Transverse colon (tissue), 4 donors: ENCODE data around the gene HIGD1A. TPM values are rescaled to one million over a fixed set of nuclear protein-coding genes. Genes with fewer than 3 reads are reported as not detected.

Experiments used
- DNase-seq: peaks from one replicate; pipeline ENCODE4 v3.0.0-alpha.2; 2019
- H3K27ac ChIP-seq, 4 donors: fragments of 200-600 bp; sonication (generic); 2 replicates each; pipeline ENCODE4 v1.5.1; 2016 to 2018; ENCODE audit warnings: inconsistent platforms in 4 of 4
- H3K27me3 ChIP-seq: fragments of 200-600 bp; sonication (generic); 2 replicates; pipeline ENCODE4 v1.5.1; 2017; ENCODE audit warnings: inconsistent platforms
- H3K36me3 ChIP-seq, 4 donors: fragments of 200-600 bp; sonication (generic); 2 replicates each; pipeline ENCODE4 v1.5.1; 2017 to 2019; ENCODE audit warnings: inconsistent platforms in 4 of 4
- H3K4me1 ChIP-seq, 4 donors: fragments of 200-600 bp; sonication (generic); 2 replicates each; pipeline ENCODE4 v1.5.1; 2017 to 2020; ENCODE audit warnings: inconsistent platforms in 4 of 4
- H3K4me3 ChIP-seq, 4 donors: fragments of 200-600 bp; sonication (generic); 1 replicate in 1 of 4; 2 replicates in 3 of 4; pipeline versions ENCODE4 v1.5.1 to v1.6.1; 2017 to 2019; ENCODE audit warnings: inconsistent platforms in 4 of 4
- H3K9me3 ChIP-seq, 2 donors: fragments of 200-600 bp; sonication (generic); 2 replicates each; pipeline ENCODE4 v1.5.1; 2017 to 2019; ENCODE audit warnings: inconsistent platforms in 2 of 2
- EP300 ChIP-seq: sonication (generic); formaldehyde crosslinking; IDR thresholded peaks from one replicate; pipeline ENCODE4 v1.6.1; 2017; ENCODE audit warnings: antibody characterized with exemption, low read depth
- POLR2A ChIP-seq: fragments of 450-650 bp; IDR thresholded peaks from one replicate; pipeline ENCODE4 v1.6.1; 2016; ENCODE audit warnings: antibody characterized with exemption, mild to moderate bottlenecking, moderate library complexity
- POLR2AphosphoS5 ChIP-seq, 3 donors: sonication (generic); formaldehyde crosslinking; IDR thresholded peaks; one replicate each; pipeline ENCODE4 v1.6.1; 2016; ENCODE audit warnings: antibody characterized with exemption in 3 of 3
- WGBS, 2 donors: methylation state at CpG; one replicate each; pipeline ENCODE4 v1.1.5; 2018; ENCODE audit warnings: low coverage in 1 of 2; 5-methylcytosine and 5-hydroxymethylcytosine counted together
- in situ Hi-C, 4 donors: fragments of 200-750 bp; cut with MboI; loops; one replicate each; pipeline versions ENCODE4 v1.15.0 to v1.15.1; 2017; ENCODE audit warnings: low sequenced_read_pairs in 3 of 4, low pct_ligation_motif_present in 1 of 4, low pct_unique_long_range_greater_than_20kb in 1 of 4
- intact Hi-C: fragments of 100-400 bp; cut with DNase I; formaldehyde crosslinking; loops from one replicate; pipeline ENCODE4 v1.15.1; 2023; ENCODE audit warnings: low total_unique reads
- total RNA-seq, 4 donors: library from RNA; depleted of rRNA; stranded (reverse); fragments of >200 nt; gene quantifications; one replicate each; pipeline ENCODE4 v1.1.0, GENCODE V29; 2016
- TF ChIP-seq, protein P1 (sequence below), 5 experiments: fragments of 200-600 bp in 3 of 5; fragments of 450-650 bp in 2 of 5; sonication (generic) in 3 of 5; IDR thresholded peaks; 1 replicate in 2 of 5; 2 replicates in 3 of 5; pipeline ENCODE4 v1.5.1; 2016 to 2017; ENCODE audit warnings: antibody characterized with exemption in 5 of 5, inconsistent platforms in 3 of 5, mild to moderate bottlenecking in 2 of 5, moderate library complexity in 1 of 5

HIGD1A gene
- 100 to 1,000 TPM in 3 of 4 donors, 10 to 100 TPM in 1; 41.4 to 518 (median 379) TPM for total RNA-seq

DNA sequence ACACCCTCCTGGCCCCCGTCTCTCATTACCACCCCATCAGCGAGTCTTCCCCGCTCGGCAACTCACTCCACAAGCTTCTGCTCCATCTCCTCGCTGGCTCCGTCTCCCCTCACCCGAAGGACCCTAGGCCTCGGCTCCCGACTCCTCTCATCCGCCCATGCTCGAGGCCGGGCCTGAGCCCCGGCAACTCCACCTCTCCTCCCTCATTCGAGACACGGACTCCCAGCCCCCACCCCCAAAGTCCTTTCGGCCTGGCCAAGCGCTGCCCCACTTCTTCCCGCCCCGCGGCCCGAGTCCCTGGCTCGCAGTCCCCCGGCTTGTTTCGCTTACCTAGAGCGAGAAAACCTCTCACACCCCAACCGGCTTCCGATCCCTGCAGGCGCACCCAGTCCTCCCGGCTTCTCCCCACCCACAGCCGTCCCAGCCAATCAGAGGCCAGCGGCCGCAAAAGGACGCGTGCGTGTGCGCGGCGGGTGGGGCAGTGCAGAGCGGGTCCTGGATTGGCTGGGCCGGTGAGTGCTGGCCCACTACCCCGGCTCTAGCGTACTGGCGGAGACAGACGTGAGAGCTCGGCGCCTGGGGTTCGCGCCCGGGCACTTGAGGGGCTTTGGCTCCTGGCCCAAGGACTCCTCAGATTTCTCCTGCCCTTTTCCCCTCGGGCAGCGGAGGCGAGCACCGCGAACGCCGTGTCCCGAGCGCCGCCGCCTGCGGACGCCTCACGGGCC is at the start of gene HIGD1A:
TSS of gene HIGD1A (minus strand) at position 385 of the 725 bp plus-strand sequence. CDS start 10,237 bp downstream, outside the sequence.
- peak within 1 kb of the TSS; percentile 98 to 99 (median 98) for H3K27ac ChIP-seq
- WGBS, 2 donors: 0 to 1% methylated on average over 5 to 46 of the region's 63 CpGs
- H3K36me3 ChIP-seq: no peaks in the 10 kb centered on the region
- peak; percentile 98 for DNase-seq
- H3K9me3 ChIP-seq: no peaks in the 10 kb centered on the region
- intact Hi-C loops (no loop called here), in situ Hi-C loops (no loop called here)
- peaks cover 15 to 46% (median 38%) of the 10 kb centered on the region in 4 donors for H3K4me1 ChIP-seq
- TF ChIP-seq POLR2AphosphoS5 (IDR thresholded peaks at IDR 0.05): peak; percentile 98 to 99 (median 99)
- TF ChIP-seq POLR2A: peak; percentile 100
- TF ChIP-seq, protein P1, sequence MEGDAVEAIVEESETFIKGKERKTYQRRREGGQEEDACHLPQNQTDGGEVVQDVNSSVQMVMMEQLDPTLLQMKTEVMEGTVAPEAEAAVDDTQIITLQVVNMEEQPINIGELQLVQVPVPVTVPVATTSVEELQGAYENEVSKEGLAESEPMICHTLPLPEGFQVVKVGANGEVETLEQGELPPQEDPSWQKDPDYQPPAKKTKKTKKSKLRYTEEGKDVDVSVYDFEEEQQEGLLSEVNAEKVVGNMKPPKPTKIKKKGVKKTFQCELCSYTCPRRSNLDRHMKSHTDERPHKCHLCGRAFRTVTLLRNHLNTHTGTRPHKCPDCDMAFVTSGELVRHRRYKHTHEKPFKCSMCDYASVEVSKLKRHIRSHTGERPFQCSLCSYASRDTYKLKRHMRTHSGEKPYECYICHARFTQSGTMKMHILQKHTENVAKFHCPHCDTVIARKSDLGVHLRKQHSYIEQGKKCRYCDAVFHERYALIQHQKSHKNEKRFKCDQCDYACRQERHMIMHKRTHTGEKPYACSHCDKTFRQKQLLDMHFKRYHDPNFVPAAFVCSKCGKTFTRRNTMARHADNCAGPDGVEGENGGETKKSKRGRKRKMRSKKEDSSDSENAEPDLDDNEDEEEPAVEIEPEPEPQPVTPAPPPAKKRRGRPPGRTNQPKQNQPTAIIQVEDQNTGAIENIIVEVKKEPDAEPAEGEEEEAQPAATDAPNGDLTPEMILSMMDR (IDR thresholded peaks at IDR 0.05): no peak
- no peaks in the 10 kb centered on the region for H3K27me3 ChIP-seq
- H3K4me3 ChIP-seq: peak within 1 kb of the TSS; percentile 80 to 83 (median 82)

DNA sequence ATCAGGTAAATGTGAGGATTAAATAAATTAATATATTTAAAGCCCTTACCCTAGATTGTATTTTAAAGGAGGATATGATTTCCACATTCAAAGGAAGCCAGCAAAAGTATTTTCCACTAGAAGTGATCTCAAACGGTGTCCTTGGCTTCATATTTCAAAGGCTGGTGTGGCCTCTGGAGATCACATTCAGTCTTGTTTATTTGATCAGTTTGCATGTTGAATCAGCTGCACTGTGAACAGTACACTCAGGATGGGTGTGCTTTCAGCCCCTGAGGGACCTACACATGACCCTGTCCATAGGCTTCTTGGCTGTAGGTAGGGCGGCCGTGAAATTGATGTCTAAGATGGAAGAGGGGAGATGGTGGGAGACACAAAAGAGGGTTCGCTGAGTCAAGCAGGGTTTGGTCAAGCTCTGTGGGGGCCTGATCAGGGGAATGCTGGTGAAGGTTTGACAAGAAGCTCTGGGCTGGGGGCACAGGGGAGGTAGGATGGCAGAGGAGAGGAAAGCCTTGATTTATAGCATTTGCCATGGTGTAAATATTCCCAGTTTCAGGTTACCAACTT is 49.5 kb upstream of the HIGD1A start:
- no peak for DNase-seq
- H3K4me3 ChIP-seq: no peak overlapping the region
- intact Hi-C loops (no loop called here), in situ Hi-C loops (no loop called here)
- no peak overlapping the region for H3K27ac ChIP-seq
- H3K36me3 ChIP-seq: no peaks in the 10 kb centered on the region
- TF ChIP-seq POLR2AphosphoS5 (IDR thresholded peaks at IDR 0.05) (no peak), EP300 (no peak), POLR2A (no peak)
- TF ChIP-seq, protein P1 (IDR thresholded peaks at IDR 0.05): no peak
- no peaks in the 10 kb centered on the region for H3K9me3 ChIP-seq
- WGBS, 2 donors: 84 to 87% methylated on average over 3 to 4 of the region's 4 CpGs
- H3K27me3 ChIP-seq: no peaks in the 10 kb centered on the region
- H3K4me1 ChIP-seq: no peaks in the 10 kb centered on the region

DNA sequence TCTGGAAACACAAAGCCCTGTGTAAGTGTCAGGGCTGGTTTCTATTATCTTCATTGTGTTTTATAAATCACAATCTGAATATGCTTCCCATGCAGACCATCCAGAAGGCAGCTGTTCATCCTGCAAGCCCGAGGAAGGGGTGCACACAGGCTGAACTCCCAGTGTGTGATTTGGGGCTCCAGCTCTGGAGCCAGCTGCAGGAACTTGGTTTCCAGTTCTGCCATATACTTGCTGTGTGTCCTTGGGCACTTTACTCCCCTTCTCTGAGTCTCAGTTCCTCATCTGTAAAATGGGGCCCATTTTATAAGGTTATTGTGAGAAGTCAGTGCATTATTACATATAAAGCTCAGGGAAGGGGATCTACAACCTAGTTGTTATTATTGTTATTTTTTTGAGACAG is 48.8 kb upstream of the HIGD1A start:
- in situ Hi-C loops: no loop called here
- no peak for DNase-seq
- WGBS, 2 donors: 82% methylated on average over 1 of the region's 1 CpG; no CpG with 5 or more reads in 1 of the 2 donors
- H3K27me3 ChIP-seq: no peaks in the 10 kb centered on the region
- no peaks in the 10 kb centered on the region for H3K36me3 ChIP-seq
- TF ChIP-seq, protein P1 (IDR thresholded peaks at IDR 0.05): no peak
- TF ChIP-seq POLR2AphosphoS5 (IDR thresholded peaks at IDR 0.05) (no peak), EP300 (no peak), POLR2A (no peak)
- intact Hi-C loops: no loop called here
- no peak overlapping the region for H3K4me3 ChIP-seq
- H3K9me3 ChIP-seq: no peaks in the 10 kb centered on the region
- no peak overlapping the region for H3K27ac ChIP-seq
- no peaks in the 10 kb centered on the region for H3K4me1 ChIP-seq

DNA sequence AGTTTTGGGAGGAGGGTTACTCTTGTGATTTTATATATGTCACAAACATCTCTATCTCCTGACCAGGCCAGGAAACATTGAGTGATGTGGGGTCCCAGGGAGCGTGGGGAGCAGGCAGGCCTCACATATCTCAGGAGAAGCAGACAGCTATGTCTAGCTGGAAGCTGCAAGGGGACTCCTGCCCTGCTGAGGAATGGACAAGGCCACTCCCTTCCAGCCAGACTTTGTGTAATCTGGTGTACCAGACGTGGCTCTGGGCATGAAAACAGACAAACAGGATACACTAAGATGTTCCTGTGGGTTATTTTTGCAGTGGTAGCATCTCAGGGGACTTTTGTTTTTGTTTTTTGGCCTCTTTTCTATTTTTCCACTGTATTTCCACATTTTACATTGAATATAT is 48.2 kb upstream of the HIGD1A start:
- no peaks in the 10 kb centered on the region for H3K36me3 ChIP-seq
- WGBS, 2 donors: 46% methylated on average over 2 of the region's 2 CpGs; no CpG with 5 or more reads in 1 of the 2 donors
- H3K4me3 ChIP-seq: no peak overlapping the region
- TF ChIP-seq, protein P1 (IDR thresholded peaks at IDR 0.05): no peak
- no peak for TF ChIP-seq POLR2AphosphoS5 (IDR thresholded peaks at IDR 0.05)
- TF ChIP-seq EP300: no peak
- no peak for TF ChIP-seq POLR2A
- H3K9me3 ChIP-seq: no peaks in the 10 kb centered on the region
- in situ Hi-C loops: no loop called here
- H3K4me1 ChIP-seq: peaks cover 0 to 2% (median 0%) of the 10 kb centered on the region in 4 donors
- intact Hi-C loops: no loop called here
- DNase-seq: no peak
- no peak overlapping the region for H3K27ac ChIP-seq
- H3K27me3 ChIP-seq: no peaks in the 10 kb centered on the region
